GM21576 (cell line): Measurements from ENCODE around the gene TIMM23B.
"Not testable (repeated sequence)": the region's sequence is repeated elsewhere in the genome, so short reads cannot be mapped to it uniquely, and the experiment has no call there.

Experiments used
- ATAC-seq: cut with Tn5 transposase; IDR thresholded peaks from one replicate; pipeline ENCODE4 v1.9.1; 2021; ENCODE audit warnings: mild to moderate bottlenecking, moderate library complexity; ENCODE audit not compliant: unreplicated experiment

TIMM23B gene

GRCh38 chr10:49972094-49972493 is 30.2 kb downstream of the TIMM23B start:
- not testable (repeated sequence) for ATAC-seq

GRCh38 chr10:49977756-49978155 is 35.9 kb downstream of the TIMM23B start:
- ATAC-seq = not testable (repeated sequence)

- not testable (repeated sequence) for ATAC-seq
Observed at GRCh38 chr10:49987207-49987606, 45.4 kb downstream of the TIMM23B start.

DNA sequence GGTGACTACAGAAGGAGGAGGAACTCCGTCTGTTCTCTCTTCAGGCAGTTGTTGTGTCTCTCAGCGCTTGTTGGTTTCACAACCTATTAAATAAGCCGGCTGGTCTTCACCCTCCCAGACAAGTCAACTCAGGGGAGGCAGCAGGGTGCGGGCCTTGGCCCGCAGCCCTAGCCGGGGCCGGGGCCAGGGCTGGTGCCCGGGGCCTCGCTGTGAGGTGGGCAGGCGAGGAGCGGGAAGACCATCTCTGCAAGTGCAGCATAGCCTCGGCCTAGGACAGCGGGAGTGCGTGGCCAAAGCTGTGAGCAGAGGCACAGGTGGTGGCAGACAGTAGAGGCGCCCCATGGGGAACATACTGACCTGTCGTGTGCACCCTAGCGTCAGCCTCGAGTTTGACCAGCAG is 46.5 kb downstream of the TIMM23B start, which contains the start of gene AGAP6:
TSS of gene AGAP6 (plus strand) at position 31 of the 400 bp plus-strand sequence. CDS start at position 341, 310 bp downstream.
- ATAC-seq = not testable (repeated sequence)

- not testable (repeated sequence) for ATAC-seq
Observed at GRCh38 chr10:49995321-49995720, 53.5 kb downstream of the TIMM23B start.

DNA sequence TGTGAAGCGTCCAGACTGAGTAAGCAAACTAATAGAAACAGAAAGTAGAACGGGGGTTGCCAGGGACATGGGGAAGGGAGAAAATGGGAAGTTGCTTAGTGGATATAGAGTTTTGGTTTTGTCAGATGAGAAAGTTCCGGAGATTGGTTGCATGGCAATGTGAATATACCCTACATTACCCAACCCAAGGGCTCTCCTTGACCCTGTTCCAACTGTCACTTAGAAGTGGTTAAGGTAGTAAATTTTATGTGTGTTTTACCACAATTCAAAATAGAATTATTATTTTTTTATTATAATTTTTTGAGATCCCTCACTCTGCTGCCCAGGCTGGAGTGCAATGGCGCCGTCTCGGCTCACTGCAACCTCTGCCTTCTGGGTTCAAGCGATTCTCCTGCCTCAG is 72.2 kb downstream of the TIMM23B start:
- not testable (repeated sequence) for ATAC-seq

GRCh38 chr10:50015596-50016220 is 73.9 kb downstream of the TIMM23B start:
- ATAC-seq = not testable (repeated sequence)

GRCh38 chr10:50016926-50017325 is 75.1 kb downstream of the TIMM23B start:
- ATAC-seq = not testable (repeated sequence)

DNA sequence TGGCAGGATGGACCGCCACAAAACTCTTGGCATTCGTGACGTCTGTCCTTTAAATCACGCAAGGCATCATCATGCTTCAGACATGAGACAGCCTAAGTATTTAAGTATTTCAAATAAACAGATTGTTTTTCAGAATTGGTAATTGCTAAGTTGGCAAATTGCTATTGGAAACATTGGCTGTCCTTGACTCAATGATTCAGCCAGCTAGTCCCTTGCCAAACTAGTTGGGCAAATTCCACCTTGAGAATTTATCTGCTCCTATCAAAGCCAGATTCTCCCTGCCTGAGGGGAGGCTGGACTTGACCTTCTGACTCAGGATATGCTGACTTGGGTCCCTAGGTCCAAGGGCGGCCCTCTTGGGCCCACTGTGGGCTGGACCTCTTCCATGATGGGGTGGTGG is 75.8 kb downstream of the TIMM23B start:
- ATAC-seq = not testable (repeated sequence)

DNA sequence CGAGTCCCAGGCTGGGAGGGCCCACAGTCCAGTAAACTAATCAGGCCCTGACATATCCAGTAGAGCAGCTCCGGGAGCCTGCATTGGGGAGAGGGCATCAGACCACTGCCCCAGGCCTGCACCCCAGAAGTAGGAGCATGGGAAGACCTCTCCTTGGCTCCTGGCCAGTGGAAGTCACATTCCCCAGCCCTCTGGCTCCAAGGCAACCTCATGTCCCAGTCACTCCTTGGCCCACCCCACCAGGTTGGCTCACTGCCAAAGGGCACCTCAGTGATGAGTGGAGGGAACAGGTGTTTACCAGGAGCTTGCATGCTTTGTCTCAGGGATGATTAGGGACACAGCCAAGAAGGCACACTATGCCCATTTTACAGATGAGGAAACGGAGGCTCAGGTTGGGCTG is 77.4 kb downstream of the TIMM23B start:
- not testable (repeated sequence) for ATAC-seq

DNA sequence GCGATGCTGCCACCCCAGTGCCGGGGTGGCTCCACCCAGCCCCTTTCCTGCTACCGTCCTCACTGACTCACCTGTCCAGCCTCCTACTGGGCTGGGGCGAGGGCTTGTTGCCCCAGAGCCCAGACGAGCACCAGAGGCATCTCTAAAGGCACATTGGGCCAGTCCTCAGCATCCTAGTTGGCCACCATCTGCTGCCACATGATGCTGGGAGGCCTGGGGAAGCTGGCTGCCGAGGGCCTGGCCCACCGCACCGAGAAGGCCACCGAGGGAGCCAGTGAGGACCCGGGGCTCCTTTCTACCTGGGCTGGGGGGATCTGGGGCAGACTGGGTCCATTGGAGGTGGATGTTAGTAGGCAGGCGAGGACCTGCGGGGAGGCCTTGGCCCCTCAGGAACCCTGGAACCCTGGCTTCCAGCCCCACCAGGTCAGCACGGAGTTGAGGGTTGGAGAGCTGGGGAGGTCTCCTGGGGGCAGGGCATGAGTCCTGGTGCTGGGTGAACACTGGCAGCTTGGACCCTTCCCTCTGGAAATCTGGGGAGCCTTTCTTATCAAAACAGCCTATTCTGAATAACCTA is 78.7 kb downstream of the TIMM23B start:
- not testable (repeated sequence) for ATAC-seq

- no peak for ATAC-seq
Observed at GRCh38 chr10:50021646-50022045, 79.8 kb downstream of the TIMM23B start.
